Stimulated activated CD8-positive, alpha-beta memory T cell treated with anti-CD3 and anti-CD28 coated beads, Interleukin-7, amount 100 ng/mL, for 24 hours (primary cell): ENCODE results near the gene PUM1.

Source experiments
- DNase-seq: peaks from one replicate; pipeline ENCODE4 v3.0.0-alpha.2; 2020; ENCODE audit warnings: low read depth

Gene PUM1

GRCh38 chr1:31027693-31028526, 37.6 kb downstream of the PUM1 start:
- DNase-seq = no peak

- DNase-seq = no peak
Measured at GRCh38 chr1:31022259-31022658, 43.3 kb downstream of the PUM1 start.

- no peak for DNase-seq
Measured at GRCh38 chr1:31020007-31020790, 45.3 kb downstream of the PUM1 start.

- no peak for DNase-seq
Measured at GRCh38 chr1:31019401-31019800, 46.1 kb downstream of the PUM1 start.

GRCh38 chr1:31016868-31017267, 48.6 kb downstream of the PUM1 start:
- no peak for DNase-seq

- no peak for DNase-seq
Measured at GRCh38 chr1:31013187-31013864, 52.2 kb downstream of the PUM1 start.

- DNase-seq = no peak
Measured at GRCh38 chr1:31012210-31012924, 53.1 kb downstream of the PUM1 start.

- no peak for DNase-seq
Measured at GRCh38 chr1:31011719-31012118, 53.8 kb downstream of the PUM1 start.

GRCh38 chr1:31010086-31010989, 55.2 kb downstream of the PUM1 start:
- no peak for DNase-seq

- DNase-seq = no peak
Measured at GRCh38 chr1:31007462-31007991, 58.0 kb downstream of the PUM1 start.

GRCh38 chr1:31006747-31007146, 58.8 kb downstream of the PUM1 start:
- no peak for DNase-seq

- no peak for DNase-seq
Measured at GRCh38 chr1:31005617-31006166, 59.8 kb downstream of the PUM1 start.

GRCh38 chr1:31005198-31005597, 60.3 kb downstream of the PUM1 start:
- no peak for DNase-seq

GRCh38 chr1:31004231-31004621, 61.3 kb downstream of the PUM1 start:
- DNase-seq = no peak

- no peak for DNase-seq
Measured at GRCh38 chr1:31003613-31004230, 61.8 kb downstream of the PUM1 start.

- DNase-seq = no peak
Measured at GRCh38 chr1:31000301-31000700, 65.2 kb downstream of the PUM1 start.

- no peak for DNase-seq
Measured at GRCh38 chr1:30998887-30999286, 66.6 kb downstream of the PUM1 start.

- no peak for DNase-seq
Measured at GRCh38 chr1:30998171-30998570, 67.3 kb downstream of the PUM1 start.

GRCh38 chr1:30997463-30998057, 68.0 kb downstream of the PUM1 start:
- DNase-seq = no peak
